DND-41 (cell line): ENCODE data around the gene SERPIND1.

Experiments used
- CTCF ChIP-seq: IDR thresholded peaks from 2 replicates; pipeline ENCODE4 v1.5.1; 2012; ENCODE audit warnings: borderline replicate concordance, low read length, moderate library complexity, mild to moderate bottlenecking; ENCODE audit not compliant: poor library complexity, severe bottlenecking; ENCODE audit errors: extremely low read depth
- EZH2 ChIP-seq: IDR thresholded peaks from 3 replicates; pipeline ENCODE4 v1.6.1; 2012; ENCODE audit warnings: borderline replicate concordance, low read depth, mild to moderate bottlenecking, moderate library complexity, low read length, inconsistent platforms; ENCODE audit not compliant: severe bottlenecking

GRCh38 chr22:20787223-20787622 is 13.3 kb downstream of the SERPIND1 start:
- no peak for TF ChIP-seq CTCF
- TF ChIP-seq EZH2: no peak
